IMR-90 (cell line): ENCODE results near the gene NBPF1.
"Not testable (repeated sequence)": the region's sequence is repeated elsewhere in the genome, so short reads cannot be mapped to it uniquely, and the experiment has no call there.

Experiments used
- CEBPB ChIP-seq: IDR thresholded peaks from 2 replicates; pipeline ENCODE4 v1.6.1; 2012; ENCODE audit warnings: low read depth, low read length, improper control_type of control experiment
- CHD1 ChIP-seq: IDR thresholded peaks from 2 replicates; pipeline ENCODE4 v1.6.1; 2012; ENCODE audit warnings: low read depth, low read length, improper control_type of control experiment
- CTCF ChIP-seq: conservative IDR thresholded peaks from 2 replicates; pipeline ENCODE4 v1.5.1; 2012; ENCODE audit warnings: mild to moderate bottlenecking, low read depth, low read length, improper control_type of control experiment
- MXI1 ChIP-seq: IDR thresholded peaks from 2 replicates; pipeline ENCODE4 v1.6.1; 2012; ENCODE audit warnings: low read depth, mild to moderate bottlenecking, low read length, moderate library complexity, borderline replicate concordance
- POLR2A ChIP-seq: IDR thresholded peaks from 2 replicates; pipeline ENCODE4 v1.6.1; 2012; ENCODE audit warnings: mild to moderate bottlenecking, low read depth, low read length
- RAD21 ChIP-seq: IDR thresholded peaks from 2 replicates; pipeline ENCODE4 v1.6.1; 2012; ENCODE audit warnings: low read length, improper control_type of control experiment
- SMC3 ChIP-seq: fragments of 150-350 bp; IDR thresholded peaks from 2 replicates; pipeline ENCODE4 v1.6.1; 2016; ENCODE audit warnings: low read depth, mild to moderate bottlenecking, antibody characterized with exemption, low read length, moderate library complexity

GRCh38 chr1:16619803-16620501, 6.6 kb upstream of the NBPF1 start:
- not testable (repeated sequence) for TF ChIP-seq CHD1, CTCF, MXI1, RAD21, CEBPB, SMC3, POLR2A
